Type B pancreatic cell (in vitro differentiated cells): ENCODE results near the gene DDX50. TPM values are rescaled to one million over a fixed set of nuclear protein-coding genes. Genes with fewer than 3 reads are reported as not detected.

ENCODE experiments used
- DNase-seq: peaks from one replicate; pipeline ENCODE4 v3.0.0; 2021; ENCODE audit warnings: mixed read lengths; ENCODE audit not compliant: unreplicated experiment; ENCODE audit errors: extremely low spot score
- H3K27ac Mint-ChIP-seq: 2 replicates; pipeline ENCODE4 v1.8.0; 2021; ENCODE audit warnings: mild to moderate bottlenecking, mixed read lengths
- H3K27me3 Mint-ChIP-seq: 2 replicates; pipeline ENCODE4 v1.8.0; 2021; ENCODE audit warnings: mixed read lengths
- H3K36me3 Mint-ChIP-seq: 2 replicates; pipeline ENCODE4 v1.8.0; 2021; ENCODE audit warnings: mixed read lengths
- H3K4me1 Mint-ChIP-seq: one replicate; pipeline ENCODE4 v1.8.0; 2021; ENCODE audit warnings: mixed read lengths; ENCODE audit not compliant: unreplicated experiment
- H3K4me3 Mint-ChIP-seq: 2 replicates; pipeline ENCODE4 v1.8.0; 2021; ENCODE audit warnings: mild to moderate bottlenecking, mixed read lengths
- H3K9me3 Mint-ChIP-seq: 2 replicates; pipeline ENCODE4 v1.8.0; 2021; ENCODE audit warnings: mixed read lengths
- CTCF ChIP-seq: fragments of 200-600 bp; sonication (generic); conservative IDR thresholded peaks from 2 replicates; pipeline ENCODE4 v1.5.0; 2021; ENCODE audit warnings: antibody characterized with exemption, mild to moderate bottlenecking
- total RNA-seq: library from RNA; stranded (reverse); gene quantifications from 2 replicates; pipeline ENCODE4 v1.2.1, GENCODE V29; 2021; ENCODE audit warnings: low replicate concordance

The DDX50 gene
- total RNA-seq, 1 donor from 2014 or later, result 44.2 TPM

DNA sequence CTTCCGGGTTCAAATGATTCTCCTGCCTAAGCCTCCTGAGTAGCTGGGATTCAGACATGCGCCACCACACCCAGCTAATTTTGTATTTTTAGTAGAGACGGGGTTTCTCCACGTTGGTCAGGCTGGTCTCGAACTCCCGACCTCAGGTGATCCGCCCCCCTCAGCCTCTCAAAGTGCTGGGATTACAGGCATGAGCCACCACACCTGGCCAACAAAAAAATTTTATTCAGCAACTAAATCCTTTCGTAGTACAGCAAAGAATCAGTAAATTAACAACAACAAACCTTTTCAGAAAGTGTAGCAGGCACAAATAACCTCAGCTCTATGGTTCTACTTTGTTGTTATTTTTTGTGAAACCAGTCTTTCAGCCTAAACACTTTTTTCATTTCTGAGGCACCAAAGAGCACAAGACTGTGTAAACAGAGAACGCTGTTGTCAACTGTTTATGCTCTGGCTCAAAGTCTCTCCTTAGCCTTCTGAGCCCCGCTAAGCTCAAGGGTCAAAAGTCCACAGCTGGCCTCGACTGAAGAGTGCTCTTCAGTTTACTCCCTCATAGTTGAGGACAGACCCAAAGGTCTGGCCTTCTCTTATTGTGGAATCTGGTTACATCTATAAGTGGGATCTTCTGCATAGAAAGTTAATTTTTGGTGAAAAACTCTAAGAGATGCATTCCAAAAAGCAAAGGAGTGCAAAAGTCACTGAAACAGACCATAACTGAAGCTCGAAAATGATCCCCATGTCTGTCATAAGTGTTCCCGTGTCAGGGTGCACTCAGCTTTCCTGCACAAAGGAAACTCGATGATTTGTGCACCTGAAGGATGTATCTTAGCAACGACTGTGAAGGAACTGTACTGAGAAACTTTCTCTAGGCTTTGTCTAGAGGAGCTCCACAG, 24.6 kb upstream of the DDX50 start:
- Mint-ChIP-seq H3K4me1 (peaks cover 20% of the 10 kb centered on the region), H3K27ac (peak overlapping the region; percentile 16), H3K27me3 (no peaks in the 10 kb centered on the region), H3K4me3 (no peak overlapping the region), H3K36me3 (no peaks in the 10 kb centered on the region), H3K9me3 (no peaks in the 10 kb centered on the region)
- no peak for TF ChIP-seq CTCF
- DNase-seq, result no peak

DNA sequence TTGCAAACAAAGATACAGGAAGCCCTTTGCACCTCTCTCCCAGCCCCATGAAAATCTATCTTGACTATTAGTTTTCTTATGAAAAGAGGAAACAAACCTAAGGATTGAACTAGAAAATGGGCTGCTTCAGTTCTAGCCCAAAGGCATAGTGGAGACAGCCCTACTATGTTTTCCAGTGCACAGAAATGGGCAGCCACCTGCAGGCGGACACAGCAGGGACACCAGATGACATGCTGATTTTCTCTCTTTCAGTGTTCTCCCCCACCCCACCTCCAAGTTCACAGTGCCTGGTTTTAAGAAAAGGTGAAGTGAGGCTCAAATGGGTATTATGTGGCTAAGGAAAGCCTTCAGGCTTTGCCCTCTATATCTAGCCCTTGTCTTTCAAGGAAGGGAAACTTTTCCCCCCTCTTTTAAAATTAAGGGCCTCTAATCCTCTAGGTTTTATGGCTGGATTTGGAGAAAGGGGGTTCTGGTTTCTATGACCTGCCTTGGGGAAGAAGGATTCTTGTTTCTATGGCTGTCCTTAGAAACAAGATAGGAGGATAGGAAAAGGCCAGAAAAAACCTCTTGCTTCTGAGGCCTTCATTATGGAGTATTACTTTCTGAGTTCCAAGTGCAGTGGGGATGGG, 23.5 kb upstream of the DDX50 start:
- peak; percentile 31 for TF ChIP-seq CTCF
- Mint-ChIP-seq H3K27me3 (no peaks in the 10 kb centered on the region), H3K9me3 (no peaks in the 10 kb centered on the region), H3K27ac (no peak overlapping the region), H3K4me3 (no peak overlapping the region), H3K4me1 (peaks cover 14% of the 10 kb centered on the region), H3K36me3 (no peaks in the 10 kb centered on the region)
- DNase-seq, result no peak

DNA sequence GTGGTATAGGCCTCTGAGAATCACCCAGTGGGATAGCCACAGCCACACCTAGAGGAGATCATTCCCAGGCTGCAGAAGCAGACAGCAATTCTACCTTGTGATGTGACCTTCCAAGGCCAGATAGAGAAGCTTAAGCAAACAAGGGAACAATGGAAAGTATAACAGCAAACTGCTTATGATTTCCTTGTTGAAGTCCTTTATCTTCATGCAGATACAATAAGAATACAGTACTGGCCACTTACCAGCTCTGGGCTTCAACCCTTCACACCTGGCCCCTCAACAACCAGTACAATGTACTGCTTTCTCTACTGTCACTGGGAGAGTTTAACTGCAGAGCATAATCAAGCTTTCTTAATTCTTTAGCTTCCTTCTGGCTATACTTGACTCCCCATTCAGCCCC, 22.6 kb upstream of the DDX50 start:
- Mint-ChIP-seq H3K36me3 (no peaks in the 10 kb centered on the region), H3K4me3 (no peak overlapping the region), H3K4me1 (peaks cover 14% of the 10 kb centered on the region), H3K27me3 (no peaks in the 10 kb centered on the region), H3K9me3 (no peaks in the 10 kb centered on the region), H3K27ac (no peak overlapping the region)
- no peak for DNase-seq
- TF ChIP-seq CTCF, result no peak

GRCh38 chr10:68879628-68880027, 21.5 kb upstream of the DDX50 start:
- Mint-ChIP-seq H3K9me3 (no peaks in the 10 kb centered on the region), H3K4me1 (peaks cover 14% of the 10 kb centered on the region), H3K27ac (no peak overlapping the region), H3K27me3 (no peaks in the 10 kb centered on the region), H3K4me3 (no peak overlapping the region), H3K36me3 (no peaks in the 10 kb centered on the region)
- no peak for TF ChIP-seq CTCF
- no peak for DNase-seq

GRCh38 chr10:68880181-68880580, 20.9 kb upstream of the DDX50 start:
- Mint-ChIP-seq H3K27me3 (no peaks in the 10 kb centered on the region), H3K36me3 (no peaks in the 10 kb centered on the region), H3K27ac (no peak overlapping the region), H3K4me1 (peaks cover 14% of the 10 kb centered on the region), H3K4me3 (no peak overlapping the region), H3K9me3 (no peaks in the 10 kb centered on the region)
- TF ChIP-seq CTCF, result no peak
- DNase-seq, result no peak
